22Rv1 (cell line): ENCODE data around the gene COPG1.

Experiments
- ZFX ChIP-seq: fragments of 450-650 bp; IDR thresholded peaks from 2 replicates; pipeline ENCODE4 v1.6.1; 2017; ENCODE audit warnings: antibody characterized with exemption, borderline replicate concordance
- TF ChIP-seq, protein P1 (sequence below): fragments of 450-650 bp; IDR thresholded peaks from 2 replicates; pipeline ENCODE4 v1.5.1; 2017; ENCODE audit warnings: mild to moderate bottlenecking

DNA sequence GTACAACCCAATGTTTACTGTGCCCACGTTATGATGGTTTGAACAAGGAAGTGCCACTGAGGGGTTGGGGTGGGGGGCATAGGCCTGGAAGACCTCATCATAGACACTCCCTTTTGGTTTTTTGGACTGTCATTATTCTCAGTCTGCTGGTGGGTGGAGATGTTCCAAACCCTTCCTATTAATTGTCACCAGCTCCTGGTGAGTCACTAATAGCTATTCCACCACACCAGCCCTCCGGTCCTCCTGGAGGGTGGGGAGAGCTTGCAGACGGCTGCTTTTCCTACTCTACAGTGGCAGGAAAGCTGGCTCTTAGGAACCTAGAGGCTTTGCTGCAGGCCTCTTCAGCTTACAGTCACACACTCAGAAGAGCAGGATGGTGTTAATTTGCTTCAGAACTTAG is 9.0 kb upstream of the COPG1 start:
- TF ChIP-seq, protein P1, sequence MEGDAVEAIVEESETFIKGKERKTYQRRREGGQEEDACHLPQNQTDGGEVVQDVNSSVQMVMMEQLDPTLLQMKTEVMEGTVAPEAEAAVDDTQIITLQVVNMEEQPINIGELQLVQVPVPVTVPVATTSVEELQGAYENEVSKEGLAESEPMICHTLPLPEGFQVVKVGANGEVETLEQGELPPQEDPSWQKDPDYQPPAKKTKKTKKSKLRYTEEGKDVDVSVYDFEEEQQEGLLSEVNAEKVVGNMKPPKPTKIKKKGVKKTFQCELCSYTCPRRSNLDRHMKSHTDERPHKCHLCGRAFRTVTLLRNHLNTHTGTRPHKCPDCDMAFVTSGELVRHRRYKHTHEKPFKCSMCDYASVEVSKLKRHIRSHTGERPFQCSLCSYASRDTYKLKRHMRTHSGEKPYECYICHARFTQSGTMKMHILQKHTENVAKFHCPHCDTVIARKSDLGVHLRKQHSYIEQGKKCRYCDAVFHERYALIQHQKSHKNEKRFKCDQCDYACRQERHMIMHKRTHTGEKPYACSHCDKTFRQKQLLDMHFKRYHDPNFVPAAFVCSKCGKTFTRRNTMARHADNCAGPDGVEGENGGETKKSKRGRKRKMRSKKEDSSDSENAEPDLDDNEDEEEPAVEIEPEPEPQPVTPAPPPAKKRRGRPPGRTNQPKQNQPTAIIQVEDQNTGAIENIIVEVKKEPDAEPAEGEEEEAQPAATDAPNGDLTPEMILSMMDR: no peak
- no peak for TF ChIP-seq ZFX
